ENCODE data around the gene ADPGK. TPM values are rescaled to one million over a fixed set of nuclear protein-coding genes. Genes with fewer than 3 reads are reported as not detected.
"Not testable (repeated sequence)": the region's sequence is repeated elsewhere in the genome, so short reads cannot be mapped to it uniquely, and the experiment has no call there.

Gene ADPGK
- total RNA-seq, 1 donor, result 57.9 TPM

- no peaks in the 10 kb centered on the region for H3K9me3 ChIP-seq (ENCODE audit: low read depth, low read length)
- H3K4me2 ChIP-seq (ENCODE audit: insufficient read depth, low read length), result no peak overlapping the region
- no peak overlapping the region for H3K27ac ChIP-seq (ENCODE audit: low read depth, low read length)
- no peaks in the 10 kb centered on the region for H3K27me3 ChIP-seq (ENCODE audit: insufficient read depth, low read length)
- H3K79me2 ChIP-seq (ENCODE audit: insufficient read depth, low read length), result no peaks in the 10 kb centered on the region
- H3K4me1 ChIP-seq (ENCODE audit: insufficient read depth, low read length), result no peaks in the 10 kb centered on the region
- DNase-seq (ENCODE audit: insufficient read length, low spot score, missing footprints), result no peak
- TF ChIP-seq CTCF (IDR thresholded peaks at IDR 0.05; ENCODE audit: extremely low read depth, low read depth, low read length), result no peak
- H4K20me1 ChIP-seq (ENCODE audit: insufficient read depth, low read length), result peaks cover 2% of the 10 kb centered on the region
- H3K4me3 ChIP-seq (ENCODE audit: insufficient read depth, low read length), result no peak overlapping the region
- H3K36me3 ChIP-seq (ENCODE audit: insufficient read depth, low read length), result no peaks in the 10 kb centered on the region
- no peak overlapping the region for H2AFZ ChIP-seq (ENCODE audit: low read length)
These were observed 58.1 kb downstream of the ADPGK start for GRCh38 chr15:72725446-72725845.

- H2AFZ ChIP-seq (ENCODE audit: low read length), result no peak overlapping the region
- no peaks in the 10 kb centered on the region for H3K27me3 ChIP-seq (ENCODE audit: insufficient read depth, low read length)
- H3K27ac ChIP-seq (ENCODE audit: low read depth, low read length), result no peak overlapping the region
- H3K9me3 ChIP-seq (ENCODE audit: low read depth, low read length), result no peaks in the 10 kb centered on the region
- H3K4me3 ChIP-seq (ENCODE audit: insufficient read depth, low read length), result no peak overlapping the region
- no peak for TF ChIP-seq CTCF (IDR thresholded peaks at IDR 0.05; ENCODE audit: extremely low read depth, low read depth, low read length)
- H3K4me1 ChIP-seq (ENCODE audit: insufficient read depth, low read length), result no peaks in the 10 kb centered on the region
- H3K36me3 ChIP-seq (ENCODE audit: insufficient read depth, low read length), result no peaks in the 10 kb centered on the region
- H4K20me1 ChIP-seq (ENCODE audit: insufficient read depth, low read length), result peaks cover 2% of the 10 kb centered on the region
- no peak overlapping the region for H3K4me2 ChIP-seq (ENCODE audit: insufficient read depth, low read length)
- no peak for DNase-seq (ENCODE audit: insufficient read length, low spot score, missing footprints)
- no peaks in the 10 kb centered on the region for H3K79me2 ChIP-seq (ENCODE audit: insufficient read depth, low read length)
These were observed 59.5 kb downstream of the ADPGK start for GRCh38 chr15:72724028-72724427.

DNA sequence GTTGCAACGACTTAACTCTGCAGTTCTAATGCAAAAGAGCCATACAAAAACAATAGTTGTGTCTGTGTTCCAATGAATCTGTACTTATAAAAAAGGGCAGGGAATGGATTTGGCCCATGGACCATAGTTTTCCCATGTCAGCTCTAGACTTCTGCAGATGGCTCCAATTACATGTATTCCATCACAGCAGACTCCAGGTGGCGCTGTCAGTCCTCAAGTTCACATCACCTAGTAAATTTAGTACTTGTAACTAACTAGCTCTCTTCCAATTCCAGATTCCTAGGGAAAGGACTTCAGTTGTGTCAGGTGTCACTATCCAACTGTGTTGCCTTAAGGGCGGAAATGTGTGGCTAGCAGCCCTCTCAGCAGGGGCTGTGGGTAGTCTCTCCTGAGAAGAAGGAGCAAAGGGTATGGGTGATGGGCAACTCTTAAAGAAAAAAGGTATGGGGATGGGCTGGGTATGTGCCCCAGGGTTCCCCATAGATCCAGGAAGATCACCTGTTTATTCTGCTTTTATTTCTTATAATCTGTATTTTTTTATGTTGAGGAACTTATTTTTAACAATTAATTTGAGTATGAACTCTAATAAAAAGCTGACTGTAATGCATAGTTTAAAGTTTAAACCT lies 61.4 kb downstream of the ADPGK start:
- DNase-seq (ENCODE audit: insufficient read length, low spot score, missing footprints), result peak; percentile 67
- peak; percentile 87 for TF ChIP-seq CTCF (IDR thresholded peaks at IDR 0.05; ENCODE audit: extremely low read depth, low read depth, low read length)

GRCh38 chr15:72708551-72709303 lies 74.8 kb downstream of the ADPGK start:
- not testable (repeated sequence) for H3K4me3 ChIP-seq (ENCODE audit: insufficient read depth, low read length); H3K79me2 ChIP-seq (ENCODE audit: insufficient read depth, low read length); H3K9me3 ChIP-seq (ENCODE audit: low read depth, low read length); H4K20me1 ChIP-seq (ENCODE audit: insufficient read depth, low read length); H3K27ac ChIP-seq (ENCODE audit: low read depth, low read length); H3K27me3 ChIP-seq (ENCODE audit: insufficient read depth, low read length); H3K4me2 ChIP-seq (ENCODE audit: insufficient read depth, low read length); H2AFZ ChIP-seq (ENCODE audit: low read length); DNase-seq (ENCODE audit: insufficient read length, low spot score, missing footprints)
- H3K4me1 ChIP-seq (ENCODE audit: insufficient read depth, low read length), result peaks cover 19% of the 10 kb centered on the region
- H3K36me3 ChIP-seq (ENCODE audit: insufficient read depth, low read length), result peaks cover 11% of the 10 kb centered on the region

More for the DNA sequence above, 61.4 kb downstream of the ADPGK start:
- Histone ChIP-seq H3K4me3 (ENCODE audit: insufficient read depth, low read length) (no peak overlapping the region), H3K36me3 (ENCODE audit: insufficient read depth, low read length) (peaks cover 3% of the 10 kb centered on the region), H3K79me2 (ENCODE audit: insufficient read depth, low read length) (no peaks in the 10 kb centered on the region), H3K4me2 (ENCODE audit: insufficient read depth, low read length) (no peak overlapping the region), H3K4me1 (ENCODE audit: insufficient read depth, low read length) (no peaks in the 10 kb centered on the region), H3K27ac (ENCODE audit: low read depth, low read length) (no peak overlapping the region), H2AFZ (ENCODE audit: low read length) (no peak overlapping the region), H3K27me3 (ENCODE audit: insufficient read depth, low read length) (no peaks in the 10 kb centered on the region), H3K9me3 (ENCODE audit: low read depth, low read length) (no peaks in the 10 kb centered on the region), H4K20me1 (ENCODE audit: insufficient read depth, low read length) (peaks cover 2% of the 10 kb centered on the region)
